Aortic smooth muscle cell (primary cell): ENCODE data around the gene PTGES3. TPM values are rescaled to one million over a fixed set of nuclear protein-coding genes. Genes with fewer than 3 reads are reported as not detected.

Experiments
- total RNA-seq: library from RNA; depleted of rRNA; stranded (reverse); fragments of >200 nt; gene quantifications from 2 replicates; pipeline ENCODE4 v1.2.3, GENCODE V29; 2014

The PTGES3 gene
- 44.7 and 58.9 TPM in 2 replicates for total RNA-seq

GRCh38 chr12:56688129-56688845 lies at the start of gene PTGES3:
Gene PTGES3 (minus strand): TSS chr12:56688284. CDS start chr12:56687999, 285 bp downstream.

GRCh38 chr12:56724972-56725722 lies 37.1 kb upstream of the PTGES3 start, which contains the start of gene NACA:
Gene NACA (minus strand): TSS chr12:56725299. CDS start chr12:56724521, 778 bp downstream.

DNA sequence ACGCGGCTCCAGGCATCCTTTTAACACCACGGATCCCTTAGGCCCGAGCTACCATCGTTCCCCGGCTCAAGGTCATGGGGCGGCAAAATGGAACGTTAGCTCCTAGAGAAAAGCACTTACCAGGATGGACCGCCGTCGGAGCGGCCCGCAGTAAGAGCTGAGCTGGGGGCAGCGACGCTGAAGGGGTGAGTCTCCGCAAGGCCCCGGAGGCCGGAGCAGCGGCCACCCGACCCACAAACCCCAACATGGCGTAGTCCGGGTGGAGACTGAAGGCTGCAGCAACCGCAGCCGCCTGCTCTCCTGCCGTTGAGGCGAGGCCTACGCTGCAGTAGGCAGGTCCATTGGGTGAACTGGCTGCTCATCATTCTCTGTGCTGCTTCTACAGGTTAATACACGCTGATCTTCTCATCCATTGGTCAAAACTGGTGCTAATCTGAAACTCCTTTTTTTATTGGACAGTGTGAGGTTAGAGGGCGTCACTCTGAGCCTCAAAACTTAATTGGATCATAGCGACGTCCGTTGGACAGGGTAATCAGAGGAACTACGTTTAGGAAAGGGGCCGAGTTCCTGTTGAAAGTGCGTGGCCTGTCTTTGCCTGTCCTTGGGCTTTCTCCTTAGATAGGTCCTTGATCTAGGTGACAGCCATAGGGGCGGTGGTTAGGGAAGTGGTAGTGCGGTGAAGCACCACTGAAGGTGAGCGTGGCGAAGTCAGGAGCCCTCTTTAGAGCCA lies 42.2 kb downstream of the PTGES3 start, which contains the start of gene ATP5F1B:
Gene ATP5F1B, minus strand, starts transcription at position 268 of the 730 bp plus-strand sequence. Its CDS starts 21 bp downstream, at position 247.

DNA sequence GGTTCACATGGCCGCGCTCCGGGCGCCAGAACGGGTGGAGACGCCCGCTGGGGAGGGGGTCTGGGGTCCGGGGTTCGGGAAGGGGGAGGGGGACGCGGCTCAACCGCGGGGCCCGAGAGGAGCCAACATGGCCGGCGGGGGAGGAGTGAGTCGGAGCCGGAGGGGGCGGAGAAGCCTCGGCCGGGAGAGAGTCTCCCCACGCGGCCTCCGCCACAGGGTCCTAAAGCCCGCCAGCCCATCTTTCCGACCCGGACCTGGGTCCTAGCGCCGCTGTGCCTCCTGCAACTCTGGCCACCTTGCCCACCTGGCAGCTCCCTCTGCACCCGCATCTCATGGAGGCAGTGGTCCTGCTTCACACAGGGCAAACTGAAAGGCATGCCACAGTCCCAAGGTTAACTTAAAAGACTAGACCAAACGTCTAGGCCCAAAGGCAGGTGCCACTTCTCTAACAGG lies 57.9 kb downstream of the PTGES3 start, which contains the start of gene BAZ2A:
Gene BAZ2A, minus strand, starts transcription at position 147 of the 453 bp plus-strand sequence. CDS start 12,796 bp downstream, outside the sequence.

Other genes starting within 250 kb of the PTGES3 start
- 4.8 and 10.3 TPM in 2 replicates for gene TIMELESS, start 238.9 kb downstream of the PTGES3 start, total RNA-seq
- not detected in 2 replicates for gene MIP, start 233.6 kb downstream of the PTGES3 start, total RNA-seq
- gene SPRYD4, start 219.7 kb downstream of the PTGES3 start, total RNA-seq = 1.6 TPM in 2 replicates
- gene GLS2, start 200.1 kb downstream of the PTGES3 start, total RNA-seq = 0.13 TPM in 1 of 2 replicates, not detected in the other
- 11.5 and 19.6 TPM in 2 replicates for gene RBMS2, start 166.5 kb downstream of the PTGES3 start, total RNA-seq
- gene BAZ2A, start 58.0 kb downstream of the PTGES3 start, total RNA-seq = 16.5 and 22.0 TPM in 2 replicates
- gene ATP5F1B, start 42.3 kb downstream of the PTGES3 start, total RNA-seq = 616 and 653 TPM in 2 replicates
- gene NACA, start 37.0 kb upstream of the PTGES3 start, total RNA-seq = 961 and 1,153 TPM in 2 replicates
- 7.3 and 8.6 TPM in 2 replicates for gene PRIM1, start 64.0 kb upstream of the PTGES3 start, total RNA-seq
- gene HSD17B6, start 75.0 kb upstream of the PTGES3 start, total RNA-seq = 0.53 and 0.68 TPM in 2 replicates
- not detected in 2 replicates for gene SDR9C7, start 246.1 kb upstream of the PTGES3 start, total RNA-seq